GM19372 (cell line): Measurements from ENCODE around the gene RNF115.
"Not testable (repeated sequence)": the region's sequence is repeated elsewhere in the genome, so short reads cannot be mapped to it uniquely, and the experiment has no call there.

ENCODE experiments used
- ATAC-seq: cut with Tn5 transposase; IDR thresholded peaks from one replicate; pipeline ENCODE4 v1.9.1; 2021; ENCODE audit warnings: mild to moderate bottlenecking, low read depth, moderate library complexity; ENCODE audit not compliant: unreplicated experiment

Gene RNF115

GRCh38 chr1:145782272-145783099 lies 41.4 kb downstream of the RNF115 start:
- ATAC-seq = no peak

- ATAC-seq = no peak
Measured at GRCh38 chr1:145778146-145778540, 45.8 kb downstream of the RNF115 start.

GRCh38 chr1:145777357-145778145 lies 46.3 kb downstream of the RNF115 start:
- ATAC-seq = no peak

GRCh38 chr1:145773423-145773822 lies 50.5 kb downstream of the RNF115 start:
- ATAC-seq = no peak

- ATAC-seq = no peak
Measured at GRCh38 chr1:145771056-145771455, 52.8 kb downstream of the RNF115 start.

- not testable (repeated sequence) for ATAC-seq
Measured at GRCh38 chr1:145768004-145768403, 55.9 kb downstream of the RNF115 start.

- ATAC-seq = not testable (repeated sequence)
Measured at GRCh38 chr1:145766926-145767325, 57.0 kb downstream of the RNF115 start.

- not testable (repeated sequence) for ATAC-seq
Measured at GRCh38 chr1:145765585-145766360, 58.1 kb downstream of the RNF115 start.

GRCh38 chr1:145765127-145765526 lies 58.8 kb downstream of the RNF115 start:
- ATAC-seq = not testable (repeated sequence)

GRCh38 chr1:145764231-145764940 lies 59.5 kb downstream of the RNF115 start:
- not testable (repeated sequence) for ATAC-seq

GRCh38 chr1:145762001-145762400 lies 61.9 kb downstream of the RNF115 start:
- not testable (repeated sequence) for ATAC-seq

- ATAC-seq = not testable (repeated sequence)
Measured at GRCh38 chr1:145761498-145761897, 62.4 kb downstream of the RNF115 start.

GRCh38 chr1:145760395-145760949 lies 63.4 kb downstream of the RNF115 start:
- ATAC-seq = not testable (repeated sequence)

- ATAC-seq = no peak
Measured at GRCh38 chr1:145759721-145760120, 64.2 kb downstream of the RNF115 start.

GRCh38 chr1:145758575-145758974 lies 65.3 kb downstream of the RNF115 start:
- ATAC-seq = no peak

- ATAC-seq = no peak
Measured at GRCh38 chr1:145758116-145758515, 65.8 kb downstream of the RNF115 start.

- no peak for ATAC-seq
Measured at GRCh38 chr1:145757420-145757819, 66.5 kb downstream of the RNF115 start.

GRCh38 chr1:145751491-145752037 lies 72.3 kb downstream of the RNF115 start:
- ATAC-seq = no peak

GRCh38 chr1:145750426-145750825 lies 73.5 kb downstream of the RNF115 start:
- no peak for ATAC-seq
